ENCODE measurements around the gene LRRC39. TPM values are rescaled to one million over a fixed set of nuclear protein-coding genes. Genes with fewer than 3 reads are reported as not detected.
"Not testable (repeated sequence)": the region's sequence is repeated elsewhere in the genome, so short reads cannot be mapped to it uniquely, and the experiment has no call there.

Gene LRRC39
- total RNA-seq, 1 donor from 2014 or later, result 0.08 TPM

- Histone ChIP-seq H3K36me3 (ENCODE audit: control insufficient read depth, insufficient read depth, low read length) (no peaks in the 10 kb centered on the region), H3K4me3 (ENCODE audit: low read depth, low read length) (no peak overlapping the region), H3K27me3 (ENCODE audit: control insufficient read depth, insufficient read depth, low read length) (no peaks in the 10 kb centered on the region)
- TF ChIP-seq CTCF (IDR thresholded peaks at IDR 0.05; ENCODE audit: insufficient read depth, low read length, poor library complexity, severe bottlenecking), result no peak
- DNase-seq (ENCODE audit: low read depth), result no peak
Observed at GRCh38 chr1:100213141-100213540, 35.1 kb upstream of the LRRC39 start.

DNA sequence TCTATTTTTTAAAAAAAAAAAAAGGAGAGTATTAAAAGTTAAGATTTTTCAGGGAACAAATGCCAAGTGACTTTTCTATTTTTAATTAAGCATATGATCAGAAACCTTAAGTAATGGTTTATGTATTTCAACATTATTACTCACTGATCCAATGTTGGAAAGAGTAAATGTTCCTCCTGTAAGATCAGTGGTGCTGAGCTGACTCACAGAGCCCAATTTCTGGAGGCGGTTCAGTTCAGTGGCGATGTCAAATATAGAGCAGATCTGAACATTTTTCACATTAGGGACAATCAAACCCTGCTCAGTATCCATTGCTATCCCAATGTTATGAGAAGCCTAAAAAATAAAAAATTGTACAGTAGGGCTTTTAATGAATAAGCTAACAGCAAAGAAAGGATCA lies 28.2 kb upstream of the LRRC39 start:
- Histone ChIP-seq H3K36me3 (ENCODE audit: control insufficient read depth, insufficient read depth, low read length) (no peaks in the 10 kb centered on the region), H3K4me3 (ENCODE audit: low read depth, low read length) (no peak overlapping the region), H3K27me3 (ENCODE audit: control insufficient read depth, insufficient read depth, low read length) (no peaks in the 10 kb centered on the region)
- no peak for DNase-seq (ENCODE audit: low read depth)
- no peak for TF ChIP-seq CTCF (IDR thresholded peaks at IDR 0.05; ENCODE audit: insufficient read depth, low read length, poor library complexity, severe bottlenecking)

DNA sequence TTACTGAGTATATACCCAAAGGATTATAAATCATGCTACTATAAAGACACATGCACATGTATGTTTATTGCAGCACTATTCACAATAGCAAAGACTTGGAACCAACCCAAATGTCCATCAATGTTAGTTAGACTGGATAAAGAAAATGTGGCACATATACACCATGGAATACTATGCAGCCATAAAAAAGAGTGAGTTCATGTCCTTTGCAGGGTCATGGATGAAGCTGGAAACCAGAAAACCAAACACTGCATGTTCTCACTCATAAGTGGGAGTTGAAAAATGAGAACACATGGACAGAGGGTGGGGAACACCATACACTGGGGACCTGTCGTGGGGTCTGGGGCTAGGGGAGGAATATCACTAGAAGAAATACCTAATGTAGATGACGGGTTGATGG lies 27.5 kb upstream of the LRRC39 start:
- H3K36me3 ChIP-seq (ENCODE audit: control insufficient read depth, insufficient read depth, low read length); DNase-seq (ENCODE audit: low read depth); H3K27me3 ChIP-seq (ENCODE audit: control insufficient read depth, insufficient read depth, low read length); H3K4me3 ChIP-seq (ENCODE audit: low read depth, low read length): not testable (repeated sequence)

GRCh38 chr1:100205103-100205502 lies 27.0 kb upstream of the LRRC39 start:
- H3K36me3 ChIP-seq (ENCODE audit: control insufficient read depth, insufficient read depth, low read length); H3K27me3 ChIP-seq (ENCODE audit: control insufficient read depth, insufficient read depth, low read length); DNase-seq (ENCODE audit: low read depth); H3K4me3 ChIP-seq (ENCODE audit: low read depth, low read length): not testable (repeated sequence)

DNA sequence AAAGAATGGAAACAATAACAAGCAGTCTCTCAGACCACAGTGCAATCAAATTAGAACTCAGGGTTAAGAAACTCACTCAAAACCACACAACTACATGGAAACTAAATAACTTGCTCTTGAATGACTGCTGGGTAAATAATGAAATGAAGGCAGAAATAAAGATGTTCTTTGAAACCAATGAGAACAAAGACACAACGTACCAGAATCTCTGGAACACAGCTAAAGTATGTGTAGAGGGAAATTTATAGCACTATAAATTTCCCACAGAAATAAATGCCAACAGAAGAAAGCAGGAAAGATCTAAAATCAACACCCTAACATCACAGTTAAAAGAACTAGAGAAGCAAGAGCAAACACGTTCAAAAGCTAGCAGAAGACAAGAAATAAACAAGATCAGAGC lies 24.6 kb upstream of the LRRC39 start:
- DNase-seq (ENCODE audit: low read depth); H3K36me3 ChIP-seq (ENCODE audit: control insufficient read depth, insufficient read depth, low read length); H3K4me3 ChIP-seq (ENCODE audit: low read depth, low read length); H3K27me3 ChIP-seq (ENCODE audit: control insufficient read depth, insufficient read depth, low read length): not testable (repeated sequence)

- not testable (repeated sequence) for H3K27me3 ChIP-seq (ENCODE audit: control insufficient read depth, insufficient read depth, low read length); H3K4me3 ChIP-seq (ENCODE audit: low read depth, low read length); DNase-seq (ENCODE audit: low read depth); H3K36me3 ChIP-seq (ENCODE audit: control insufficient read depth, insufficient read depth, low read length)
Observed at GRCh38 chr1:100200060-100200459, 22.0 kb upstream of the LRRC39 start.

- no peak overlapping the region for H3K4me3 ChIP-seq (ENCODE audit: low read depth, low read length)
- H3K27me3 ChIP-seq (ENCODE audit: control insufficient read depth, insufficient read depth, low read length), result no peaks in the 10 kb centered on the region
- no peak for TF ChIP-seq CTCF (IDR thresholded peaks at IDR 0.05; ENCODE audit: insufficient read depth, low read length, poor library complexity, severe bottlenecking)
- no peak for DNase-seq (ENCODE audit: low read depth)
- H3K36me3 ChIP-seq (ENCODE audit: control insufficient read depth, insufficient read depth, low read length), result no peaks in the 10 kb centered on the region
Observed at GRCh38 chr1:100198596-100198995, 20.5 kb upstream of the LRRC39 start.

DNA sequence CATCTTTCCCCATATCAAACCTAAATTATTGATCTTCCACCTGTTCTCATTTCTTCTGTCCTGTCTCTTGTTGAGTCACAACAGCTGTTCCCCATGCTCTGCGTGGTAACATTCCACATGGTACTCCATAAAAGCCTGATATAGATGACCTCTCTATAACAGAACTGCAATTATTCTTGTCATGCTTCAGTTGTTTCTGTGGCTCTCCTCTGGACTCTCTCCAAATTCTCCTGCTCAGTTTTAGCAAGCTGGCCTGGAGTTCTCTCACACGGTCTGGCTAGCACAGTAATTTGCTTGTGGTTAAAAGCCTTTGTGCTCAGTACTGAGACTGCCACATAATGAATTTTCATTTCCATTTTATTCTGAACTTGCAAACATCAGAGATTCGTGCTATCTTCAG lies 10.6 kb upstream of the LRRC39 start:
- H3K27me3 ChIP-seq (ENCODE audit: control insufficient read depth, insufficient read depth, low read length), result no peaks in the 10 kb centered on the region
- TF ChIP-seq CTCF (IDR thresholded peaks at IDR 0.05; ENCODE audit: insufficient read depth, low read length, poor library complexity, severe bottlenecking), result no peak
- peak; percentile 96 for DNase-seq (ENCODE audit: low read depth)
- H3K4me3 ChIP-seq (ENCODE audit: low read depth, low read length), result no peak overlapping the region
- no peaks in the 10 kb centered on the region for H3K36me3 ChIP-seq (ENCODE audit: control insufficient read depth, insufficient read depth, low read length)

All from kidney epithelial cell (primary cell).